Measurements from ENCODE around the gene ADPRS.

Gene ADPRS

DNA sequence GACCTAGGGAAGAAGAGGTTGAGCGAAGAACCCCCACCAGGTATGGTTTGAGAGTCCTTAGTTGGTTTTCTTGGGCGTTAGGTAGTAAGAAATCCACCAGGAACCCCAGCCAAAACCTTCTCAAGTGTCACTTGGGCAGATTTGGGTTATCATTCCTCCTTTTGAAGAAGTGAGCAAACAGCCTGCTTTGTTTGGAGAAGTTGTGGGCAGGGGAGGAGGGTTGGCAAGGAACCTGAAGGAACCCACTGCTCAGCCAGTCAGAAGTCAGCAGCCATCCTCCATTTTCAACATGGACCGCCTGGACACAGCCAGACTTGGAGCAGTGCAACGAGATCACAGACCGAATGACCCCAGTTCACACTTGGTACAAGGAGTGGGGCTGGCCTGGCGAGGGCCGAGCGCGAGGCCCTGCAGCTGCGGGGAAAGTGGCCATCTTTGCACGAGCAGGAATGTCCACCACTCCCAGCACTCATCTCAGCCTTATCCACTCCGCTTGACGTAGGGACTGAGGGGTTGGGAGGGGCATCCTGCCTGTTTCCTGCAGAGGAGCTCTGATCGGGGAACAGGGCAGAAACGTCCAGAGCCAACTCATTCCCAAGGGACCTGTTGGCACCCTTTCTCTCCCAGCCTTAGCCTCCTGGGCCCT lies 7.2 kb downstream of the ADPRS start:
- H3K4me3 ChIP-seq (ENCODE audit: low read length in 2 of 2) = no peak overlapping the region
- peaks cover 37 to 43% of the 10 kb centered on the region in 2 donors for H3K36me3 ChIP-seq (ENCODE audit: control insufficient read depth in 2 of 2, insufficient read depth in 2 of 2, low read length in 2 of 2)
- H3K27me3 ChIP-seq (ENCODE audit: control insufficient read depth in 1 of 2, insufficient read depth in 2 of 2, low read length in 2 of 2) = no peaks in the 10 kb centered on the region
- no peak overlapping the region for H3K27ac ChIP-seq (ENCODE audit: low read length)
- peaks cover 24% of the 10 kb centered on the region for H3K4me1 ChIP-seq (ENCODE audit: control insufficient read depth, insufficient read depth, low read length)
- no peaks in the 10 kb centered on the region for H3K9me3 ChIP-seq (ENCODE audit: control insufficient read depth in 2 of 2, low read length in 2 of 2)
- peak overlapping the region in 1 of 2 donors; percentile 21 for H3K9ac ChIP-seq (ENCODE audit: low read length in 2 of 2)

DNA sequence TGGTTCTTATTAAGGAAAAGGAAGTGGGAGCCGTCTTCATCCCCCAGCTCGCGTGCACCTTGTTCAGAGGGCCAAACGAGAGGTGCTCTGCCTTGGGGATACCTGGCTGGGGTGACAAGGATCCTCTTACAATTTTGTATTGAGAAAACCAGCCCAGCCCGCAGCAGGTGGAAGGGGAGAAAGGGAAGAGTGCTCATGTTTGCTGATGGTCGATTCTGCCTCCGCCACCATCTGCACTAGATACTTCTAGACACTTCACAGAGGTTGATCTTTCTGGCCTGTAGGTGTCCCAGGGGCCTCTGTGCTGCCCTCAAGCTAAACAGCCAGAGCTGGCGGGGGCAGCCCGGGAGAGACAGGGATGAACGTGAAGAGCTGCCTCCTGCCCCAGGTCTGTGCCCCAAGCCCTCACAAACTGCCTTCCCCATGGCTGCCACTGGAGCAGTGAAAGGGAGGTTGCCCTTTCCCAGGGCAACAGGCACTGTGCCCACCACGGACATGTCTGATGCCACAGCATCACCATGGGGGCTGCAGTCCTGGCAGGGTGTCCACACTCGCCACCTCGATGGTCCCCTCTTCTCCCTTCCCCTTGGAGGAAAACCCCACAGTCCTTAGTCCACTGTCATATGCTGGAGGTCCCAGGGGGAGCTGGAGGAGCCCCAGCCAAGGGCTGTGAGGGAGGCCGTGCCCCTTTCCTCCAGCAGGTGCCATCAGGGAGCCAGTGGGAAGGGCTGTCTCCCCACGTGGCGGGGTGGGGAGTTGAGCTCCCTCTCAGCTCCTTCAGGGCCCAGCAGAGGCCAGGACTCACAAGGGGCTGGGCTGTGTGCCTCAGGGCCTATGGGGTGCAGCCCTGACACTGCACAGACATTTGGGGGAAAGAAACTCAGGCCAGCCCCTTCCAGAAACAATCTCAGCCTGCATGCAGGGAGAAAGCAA lies 8.1 kb downstream of the ADPRS start:
- no peak overlapping the region for H3K9ac ChIP-seq (ENCODE audit: low read length in 2 of 2)

DNA sequence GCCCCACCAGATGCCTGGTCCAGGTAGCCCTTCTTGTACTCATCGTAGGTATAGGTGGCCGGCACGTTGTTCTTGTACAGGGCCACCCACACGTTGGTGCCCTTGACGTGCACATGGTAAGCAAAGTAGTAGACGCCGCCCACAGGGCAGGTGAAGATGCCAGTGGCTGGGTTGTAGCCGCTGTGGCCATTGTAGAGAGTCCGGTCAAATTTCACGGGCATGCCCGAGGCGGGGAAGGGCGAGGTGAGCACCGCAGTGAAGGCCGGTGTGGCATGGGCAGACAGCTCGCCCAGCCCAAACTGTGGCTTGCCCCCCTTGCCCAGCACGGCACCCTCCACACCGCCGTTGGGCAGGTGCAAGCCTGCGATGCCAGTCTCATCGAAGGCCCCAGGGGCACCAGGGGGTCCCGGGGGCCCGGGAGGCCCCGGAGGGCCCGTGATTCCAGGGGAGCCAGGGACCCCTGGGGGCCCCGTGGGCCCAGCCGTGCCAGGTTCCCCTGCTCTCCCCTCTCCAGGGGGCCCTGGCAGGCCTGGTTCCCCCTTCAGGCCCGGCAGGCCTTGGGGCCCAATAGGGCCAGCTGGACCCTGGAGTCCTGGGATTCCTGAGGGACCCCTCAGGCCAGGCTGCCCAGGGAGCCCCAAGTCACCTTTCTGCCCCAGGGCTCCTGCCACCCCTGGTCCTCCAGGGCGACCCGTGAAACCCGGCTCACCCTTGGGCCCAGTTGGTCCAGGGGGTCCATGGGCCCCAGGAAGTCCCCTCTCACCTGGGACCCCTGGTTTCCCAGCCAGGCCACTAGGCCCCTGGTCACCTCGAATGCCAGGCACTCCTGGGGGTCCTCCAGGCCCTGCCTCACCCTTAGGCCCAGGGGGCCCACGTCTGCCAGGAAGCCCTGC lies 9.2 kb downstream of the ADPRS start:
- Histone ChIP-seq H3K9ac (ENCODE audit: low read length in 2 of 2) (no peak overlapping the region), H3K9me3 (ENCODE audit: control insufficient read depth in 2 of 2, low read length in 2 of 2) (no peaks in the 10 kb centered on the region), H3K36me3 (ENCODE audit: control insufficient read depth in 2 of 2, insufficient read depth in 2 of 2, low read length in 2 of 2) (peaks cover 22 to 25% of the 10 kb centered on the region in 2 donors), H3K27me3 (ENCODE audit: control insufficient read depth in 1 of 2, insufficient read depth in 2 of 2, low read length in 2 of 2) (no peaks in the 10 kb centered on the region), H3K27ac (ENCODE audit: low read length) (no peak overlapping the region), H3K4me3 (ENCODE audit: low read length in 2 of 2) (no peak overlapping the region), H3K4me1 (ENCODE audit: control insufficient read depth, insufficient read depth, low read length) (peaks cover 24% of the 10 kb centered on the region)

More for the DNA sequence above, 8.1 kb downstream of the ADPRS start:
- Histone ChIP-seq H3K4me3 (ENCODE audit: low read length in 2 of 2) (no peak overlapping the region), H3K9me3 (ENCODE audit: control insufficient read depth in 2 of 2, low read length in 2 of 2) (no peaks in the 10 kb centered on the region), H3K4me1 (ENCODE audit: control insufficient read depth, insufficient read depth, low read length) (peaks cover 24% of the 10 kb centered on the region), H3K36me3 (ENCODE audit: control insufficient read depth in 2 of 2, insufficient read depth in 2 of 2, low read length in 2 of 2) (peaks cover 32 to 36% of the 10 kb centered on the region in 2 donors), H3K27me3 (ENCODE audit: control insufficient read depth in 1 of 2, insufficient read depth in 2 of 2, low read length in 2 of 2) (no peaks in the 10 kb centered on the region), H3K27ac (ENCODE audit: low read length) (no peak overlapping the region)

DNA sequence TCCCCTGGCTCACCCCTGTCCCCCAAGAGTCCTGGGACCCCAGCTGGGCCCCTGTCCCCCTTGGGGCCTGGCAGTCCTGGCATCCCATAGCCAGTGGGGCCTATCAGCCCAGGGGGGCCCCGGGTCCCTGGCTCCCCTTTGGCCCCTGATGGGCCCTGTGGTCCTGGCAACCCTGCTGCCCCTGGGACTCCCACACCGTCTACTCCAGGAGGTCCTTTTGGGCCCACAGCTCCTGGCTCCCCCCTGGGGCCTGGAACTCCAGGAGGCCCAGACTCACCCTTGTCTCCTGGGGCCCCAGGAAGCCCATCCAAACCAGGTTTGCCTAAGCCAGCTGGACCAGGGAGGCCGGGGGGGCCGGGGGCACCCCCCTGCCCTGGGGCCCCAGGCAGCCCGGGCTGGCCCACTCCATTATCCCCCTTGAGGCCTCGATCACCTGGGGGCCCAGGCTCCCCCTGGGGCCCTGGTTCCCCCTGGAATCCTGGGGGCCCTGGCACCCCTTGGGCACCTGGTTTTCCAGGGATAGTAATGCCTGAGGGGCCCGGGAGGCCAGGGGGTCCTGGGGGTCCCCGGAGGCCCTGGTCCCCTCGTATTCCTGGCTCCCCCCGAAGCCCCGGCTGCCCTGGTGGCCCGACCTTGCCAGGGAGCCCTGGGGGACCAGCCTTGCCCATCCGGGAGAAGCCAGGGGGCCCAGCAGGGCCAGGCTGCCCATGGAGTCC lies 10.1 kb downstream of the ADPRS start:
- H3K9ac ChIP-seq (ENCODE audit: low read length in 2 of 2) = no peak overlapping the region
- H3K36me3 ChIP-seq (ENCODE audit: control insufficient read depth in 2 of 2, insufficient read depth in 2 of 2, low read length in 2 of 2) = peaks cover 14 to 16% of the 10 kb centered on the region in 2 donors
- H3K4me1 ChIP-seq (ENCODE audit: control insufficient read depth, insufficient read depth, low read length) = peaks cover 17% of the 10 kb centered on the region
- H3K9me3 ChIP-seq (ENCODE audit: control insufficient read depth in 2 of 2, low read length in 2 of 2) = no peaks in the 10 kb centered on the region
- H3K4me3 ChIP-seq (ENCODE audit: low read length in 2 of 2) = no peak overlapping the region
- no peak overlapping the region for H3K27ac ChIP-seq (ENCODE audit: low read length)
- H3K27me3 ChIP-seq (ENCODE audit: control insufficient read depth in 1 of 2, insufficient read depth in 2 of 2, low read length in 2 of 2) = no peaks in the 10 kb centered on the region

DNA sequence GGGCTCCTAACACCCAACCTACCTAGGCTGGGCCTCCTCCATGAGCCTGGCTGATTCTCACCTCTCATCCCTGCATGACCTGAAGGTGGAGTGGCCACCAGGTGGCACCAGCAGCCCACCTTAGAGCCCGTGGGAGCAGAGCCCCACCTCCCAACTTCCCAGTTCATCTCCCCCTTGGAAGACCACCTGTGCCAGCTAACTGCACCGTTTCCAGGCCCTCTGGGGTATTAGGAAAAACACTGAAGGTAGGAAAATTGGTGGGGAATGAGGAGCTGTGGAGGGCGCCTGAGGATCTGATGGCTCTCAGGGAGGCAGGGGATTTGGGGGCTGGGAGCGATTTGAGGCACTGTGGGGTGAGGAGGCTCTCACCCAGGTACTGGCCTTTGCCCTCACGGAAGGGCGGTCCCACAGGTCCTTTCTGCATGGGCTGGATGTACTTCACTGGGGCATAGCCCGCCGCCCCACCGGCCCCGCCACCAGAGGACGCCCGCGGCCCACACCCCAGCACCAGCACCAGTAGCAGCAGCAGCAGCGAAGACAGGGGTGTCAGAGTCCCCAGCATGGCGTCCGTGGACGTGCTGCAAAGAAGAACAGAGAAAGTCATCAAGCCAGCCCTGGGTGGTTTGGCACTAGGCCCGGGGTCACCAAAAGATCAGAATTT lies 11.1 kb downstream of the ADPRS start:
- Histone ChIP-seq H3K27me3 (ENCODE audit: control insufficient read depth in 1 of 2, insufficient read depth in 2 of 2, low read length in 2 of 2) (no peaks in the 10 kb centered on the region), H3K9ac (ENCODE audit: low read length in 2 of 2) (no peak overlapping the region), H3K9me3 (ENCODE audit: control insufficient read depth in 2 of 2, low read length in 2 of 2) (no peaks in the 10 kb centered on the region), H3K4me3 (ENCODE audit: low read length in 2 of 2) (peak overlapping the region in 1 of 2 donors; percentile 35), H3K36me3 (ENCODE audit: control insufficient read depth in 2 of 2, insufficient read depth in 2 of 2, low read length in 2 of 2) (peaks cover 6 to 8% of the 10 kb centered on the region in 2 donors), H3K4me1 (ENCODE audit: control insufficient read depth, insufficient read depth, low read length) (peaks cover 9% of the 10 kb centered on the region), H3K27ac (ENCODE audit: low read length) (peak overlapping the region; percentile 24)

DNA sequence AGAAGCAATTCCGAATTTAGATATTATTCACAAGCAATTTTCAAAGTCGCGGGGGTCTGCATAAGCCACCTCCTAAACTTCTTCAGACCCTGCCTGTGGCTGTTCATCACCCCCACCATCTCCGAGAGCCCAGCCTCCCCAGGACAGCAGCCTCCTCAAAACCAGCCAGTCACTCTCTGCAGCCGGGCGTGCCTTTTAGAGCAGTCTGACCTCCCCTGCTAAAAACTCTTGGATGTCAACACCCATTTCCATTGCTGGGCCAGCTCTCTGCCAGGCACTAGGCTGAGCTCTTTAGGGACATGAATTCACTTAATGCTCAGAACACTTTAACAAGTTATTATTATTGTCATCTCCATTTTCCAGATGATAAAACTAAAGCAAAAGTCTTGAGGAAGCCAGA lies 11.7 kb downstream of the ADPRS start:
- Histone ChIP-seq H3K36me3 (ENCODE audit: control insufficient read depth in 2 of 2, insufficient read depth in 2 of 2, low read length in 2 of 2) (peaks cover 2 to 5% of the 10 kb centered on the region in 2 donors), H3K9ac (ENCODE audit: low read length in 2 of 2) (no peak overlapping the region), H3K27ac (ENCODE audit: low read length) (peak overlapping the region; percentile 24)

DNA sequence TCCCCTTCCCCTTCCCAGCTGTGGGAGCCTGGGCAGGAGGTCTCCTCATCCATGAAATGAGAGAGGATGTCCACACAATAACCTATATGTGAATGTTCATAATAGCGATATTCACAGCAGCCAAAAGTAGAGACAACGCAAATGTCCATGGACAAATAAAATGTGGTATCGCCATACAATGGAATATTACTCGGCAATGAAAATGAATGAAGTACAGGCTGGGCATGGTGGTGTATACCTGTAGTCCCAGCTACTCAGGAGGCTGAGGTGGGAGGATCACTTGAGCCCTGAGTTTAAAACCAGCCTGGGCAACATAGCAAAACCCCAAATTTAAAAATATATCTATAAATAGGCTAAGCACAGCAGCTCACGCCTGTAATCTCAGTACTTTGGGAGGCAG lies 12.9 kb downstream of the ADPRS start:
- H3K4me1 ChIP-seq (ENCODE audit: control insufficient read depth, insufficient read depth, low read length) = peaks cover 12% of the 10 kb centered on the region
- no peaks in the 10 kb centered on the region for H3K9me3 ChIP-seq (ENCODE audit: control insufficient read depth in 2 of 2, low read length in 2 of 2)
- no peak overlapping the region for H3K9ac ChIP-seq (ENCODE audit: low read length in 2 of 2)
- no peaks in the 10 kb centered on the region for H3K36me3 ChIP-seq (ENCODE audit: control insufficient read depth in 2 of 2, insufficient read depth in 2 of 2, low read length in 2 of 2)
- peak overlapping the region; percentile 6 for H3K27ac ChIP-seq (ENCODE audit: low read length)
- no peaks in the 10 kb centered on the region for H3K27me3 ChIP-seq (ENCODE audit: control insufficient read depth in 1 of 2, insufficient read depth in 2 of 2, low read length in 2 of 2)
- H3K4me3 ChIP-seq (ENCODE audit: low read length in 2 of 2) = no peak overlapping the region

More for the DNA sequence above, 11.7 kb downstream of the ADPRS start:
- Histone ChIP-seq H3K4me3 (ENCODE audit: low read length in 2 of 2) (no peak overlapping the region), H3K9me3 (ENCODE audit: control insufficient read depth in 2 of 2, low read length in 2 of 2) (no peaks in the 10 kb centered on the region), H3K27me3 (ENCODE audit: control insufficient read depth in 1 of 2, insufficient read depth in 2 of 2, low read length in 2 of 2) (no peaks in the 10 kb centered on the region), H3K4me1 (ENCODE audit: control insufficient read depth, insufficient read depth, low read length) (peaks cover 9% of the 10 kb centered on the region)

DNA sequence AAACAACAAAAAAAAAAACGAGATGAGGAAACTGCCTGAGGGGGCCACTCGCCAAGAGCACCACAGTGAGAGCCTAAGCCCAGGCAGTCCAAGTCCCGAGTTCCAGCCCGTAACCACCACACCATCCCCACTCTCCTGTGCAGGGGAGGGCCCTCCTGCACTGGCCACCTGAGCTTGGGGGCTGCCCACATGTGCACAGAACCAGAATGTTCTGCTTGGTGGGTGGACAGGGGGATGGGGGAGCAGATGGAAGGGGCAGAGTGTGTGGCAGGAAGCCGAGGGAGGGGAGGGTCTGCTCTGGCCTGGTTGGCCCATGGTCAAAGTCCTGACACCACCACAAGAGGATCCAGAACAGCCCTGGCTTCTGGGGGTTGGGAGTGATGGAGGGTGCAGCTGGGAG lies 17.6 kb downstream of the ADPRS start:
- Histone ChIP-seq H3K36me3 (ENCODE audit: control insufficient read depth in 2 of 2, insufficient read depth in 2 of 2, low read length in 2 of 2) (peaks cover 0 to 2% of the 10 kb centered on the region in 2 donors), H3K9ac (ENCODE audit: low read length in 2 of 2) (no peak overlapping the region), H3K4me3 (ENCODE audit: low read length in 2 of 2) (no peak overlapping the region), H3K27ac (ENCODE audit: low read length) (no peak overlapping the region), H3K27me3 (ENCODE audit: control insufficient read depth in 1 of 2, insufficient read depth in 2 of 2, low read length in 2 of 2) (no peaks in the 10 kb centered on the region), H3K9me3 (ENCODE audit: control insufficient read depth in 2 of 2, low read length in 2 of 2) (no peaks in the 10 kb centered on the region), H3K4me1 (ENCODE audit: control insufficient read depth, insufficient read depth, low read length) (peaks cover 3% of the 10 kb centered on the region)

DNA sequence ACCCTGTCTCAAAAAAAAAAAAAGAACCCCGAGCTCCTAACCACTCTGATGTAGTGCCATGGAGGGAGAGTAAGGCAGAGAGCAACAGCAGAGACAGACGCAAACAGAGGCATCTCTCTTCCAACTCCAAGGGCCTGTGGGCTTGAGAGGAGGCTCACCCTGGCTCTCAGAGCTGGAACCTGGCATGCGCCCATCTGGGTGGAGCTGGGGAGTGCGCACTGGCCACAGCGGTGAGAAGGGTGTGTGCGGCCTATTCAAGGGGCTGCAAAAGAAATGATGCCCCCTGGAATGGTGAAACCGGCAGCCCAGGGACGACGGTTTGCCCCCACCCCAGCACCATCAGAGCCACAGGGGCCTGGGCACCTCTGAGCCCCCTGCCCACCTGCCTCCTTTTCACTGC lies 18.7 kb downstream of the ADPRS start:
- Histone ChIP-seq H3K27ac (ENCODE audit: low read length) (no peak overlapping the region), H3K27me3 (ENCODE audit: control insufficient read depth in 1 of 2, insufficient read depth in 2 of 2, low read length in 2 of 2) (no peaks in the 10 kb centered on the region), H3K9ac (ENCODE audit: low read length in 2 of 2) (no peak overlapping the region)

More for the DNA sequence above, 18.7 kb downstream of the ADPRS start:
- Histone ChIP-seq H3K4me3 (ENCODE audit: low read length in 2 of 2) (no peak overlapping the region), H3K4me1 (ENCODE audit: control insufficient read depth, insufficient read depth, low read length) (peaks cover 3% of the 10 kb centered on the region), H3K9me3 (ENCODE audit: control insufficient read depth in 2 of 2, low read length in 2 of 2) (no peaks in the 10 kb centered on the region), H3K36me3 (ENCODE audit: control insufficient read depth in 2 of 2, insufficient read depth in 2 of 2, low read length in 2 of 2) (peaks cover 0 to 2% of the 10 kb centered on the region in 2 donors)

All from stomach smooth muscle (tissue), 2 donors.